ENCODE measurements around the gene STK38.

- TF ChIP-seq CTCF (IDR thresholded peaks at IDR 0.05): no peak
- no peak for TF ChIP-seq EZH2 (IDR thresholded peaks at IDR 0.05; ENCODE audit: borderline replicate concordance, insufficient read depth, low read depth, low read length, poor library complexity, severe bottlenecking)
Observed at GRCh38 chr6:36563928-36564284, 16.6 kb upstream of the STK38 start.

Data from B cell (primary cell).